Placental epithelial cell (primary cell): ENCODE data around the gene GH2. TPM values are rescaled to one million over a fixed set of nuclear protein-coding genes. Genes with fewer than 3 reads are reported as not detected.

Experiments used
- small RNA-seq: library from RNA; depleted of rRNA; stranded (forward); fragments of <200 nt; gene quantifications from one replicate; pipeline ENCODE3, GENCODE V24; 2012
- total RNA-seq: library from RNA; depleted of rRNA; stranded (reverse); fragments of >200 nt; gene quantifications from 2 replicates; pipeline ENCODE4 v1.2.3, GENCODE V29; 2012

GH2 gene
- not detected in 2 replicates for total RNA-seq

GRCh38 chr17:63881935-63882601, at the start of gene GH2:
GH2 (minus strand) TSS chr17:63881944; CDS start chr17:63881801, 143 bp downstream.

DNA sequence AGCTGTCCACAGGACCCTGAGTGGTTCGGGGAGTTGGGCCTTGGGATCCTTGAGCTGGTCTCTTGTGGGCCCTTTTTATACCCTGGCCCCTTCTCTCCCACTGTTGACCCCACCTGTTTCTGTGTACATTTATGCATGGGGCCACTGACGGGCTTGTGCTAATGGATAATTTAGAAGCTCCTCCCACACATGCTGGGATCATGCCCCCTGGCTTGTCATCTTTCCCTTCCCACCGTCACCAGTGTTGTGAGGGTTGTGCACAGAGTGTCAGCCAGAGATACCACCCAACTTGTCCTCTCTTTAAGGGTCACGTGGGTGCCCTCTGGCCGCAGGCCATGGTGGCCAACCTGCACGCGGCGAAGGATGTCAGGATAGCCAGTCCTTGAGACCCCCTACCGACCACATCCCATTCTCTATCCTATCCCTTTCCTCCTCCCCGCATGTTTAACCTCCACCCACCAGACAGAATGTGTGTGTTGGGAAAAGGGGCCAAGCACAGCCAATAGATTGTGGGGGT, 37.1 kb upstream of the GH2 start, which contains the start of gene GH1:
GH1 (minus strand) TSS at position 51 of the 517 bp plus-strand sequence. CDS start 63 bp downstream, outside the sequence.

GRCh38 chr17:63911041-63911635, 29.4 kb upstream of the GH2 start, which contains the start of gene CSHL1:
CSHL1 (minus strand) TSS chr17:63911258; CDS start chr17:63911196, 62 bp downstream.

GRCh38 chr17:63896524-63897354, 15.0 kb upstream of the GH2 start, which contains the start of gene CSH1:
CSH1 (minus strand) TSS chr17:63896574; CDS start chr17:63896511, 63 bp downstream.

GRCh38 chr17:63873577-63873976, 8.2 kb downstream of the GH2 start, which contains the start of gene CSH2:
CSH2 (minus strand) TSS chr17:63873677; CDS start chr17:63873614, 63 bp downstream.

DNA sequence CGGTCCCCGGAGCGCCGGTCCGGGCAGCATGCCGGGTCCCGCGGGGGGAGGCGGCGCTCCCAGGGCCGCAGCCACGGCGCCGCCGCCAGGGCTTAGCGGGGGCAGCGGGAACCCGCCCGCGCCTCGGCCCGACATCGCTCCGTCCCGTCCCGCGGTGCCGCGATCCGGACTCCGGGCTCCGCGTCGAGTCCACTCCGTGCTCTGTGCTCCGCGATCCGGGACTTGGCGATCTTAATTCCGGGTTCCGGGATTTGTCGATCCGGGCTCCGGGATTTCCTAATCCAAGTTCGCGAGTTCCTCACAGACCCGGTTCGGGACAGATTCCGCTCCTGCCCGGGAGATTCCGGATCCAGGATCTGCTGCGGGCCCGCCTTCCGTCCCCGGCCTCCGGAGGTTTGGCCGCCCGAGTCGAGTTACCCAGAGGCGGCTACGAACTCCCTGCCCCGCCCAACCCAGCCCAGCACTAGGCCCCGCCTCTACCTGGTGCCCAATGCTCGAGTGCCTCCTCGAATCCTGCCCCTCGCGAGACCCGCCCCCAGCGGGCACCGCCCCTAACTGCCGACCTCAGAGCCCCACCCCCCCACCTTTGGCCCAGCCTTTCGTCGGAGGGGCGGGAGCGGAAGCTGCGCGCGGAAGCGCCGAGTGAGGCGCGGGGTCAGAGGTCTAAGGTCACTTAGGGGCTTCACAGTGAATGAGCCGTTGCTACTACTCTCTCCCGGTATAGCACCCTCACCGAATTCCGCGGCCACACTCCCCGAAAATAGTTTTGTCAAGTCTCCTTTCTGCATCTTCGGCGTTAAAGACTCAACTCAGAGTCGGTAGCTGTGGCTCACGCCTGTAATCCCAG, 39.0 kb downstream of the GH2 start, which contains the start of gene SMARCD2:
SMARCD2 (minus strand) TSS at position 146 of the 847 bp plus-strand sequence; CDS start at position 135, 11 bp downstream.

Small RNAs within 50 kb of the gene (small RNA-seq; reads per million reads assigned to genes)
- not detected for gene AC040958.1
- gene AC127029.1, result not detected
- gene GH1, result not detected

Other genes starting within 250 kb of the GH2 start
- gene LIMD2, start 181.8 kb downstream of the GH2 start, total RNA-seq, result 8.2 and 9.8 TPM in 2 replicates
- gene STRADA, start 140.1 kb downstream of the GH2 start, total RNA-seq, result 21.1 and 24.3 TPM in 2 replicates
- 35.4 and 40.4 TPM in 2 replicates for gene CCDC47, start 108.3 kb downstream of the GH2 start, total RNA-seq
- 55.5 and 61.2 TPM in 2 replicates for gene DDX42, start 107.8 kb downstream of the GH2 start, total RNA-seq
- 48.9 and 68.7 TPM in 2 replicates for gene PSMC5, start 54.5 kb downstream of the GH2 start, total RNA-seq
- 44.0 and 53.9 TPM in 2 replicates for gene FTSJ3, start 54.3 kb downstream of the GH2 start, total RNA-seq
- gene SMARCD2, start 39.3 kb downstream of the GH2 start, total RNA-seq, result 121 and 150 TPM in 2 replicates
- not detected in 2 replicates for gene CSH2, start 8.3 kb downstream of the GH2 start, total RNA-seq
- not detected in 2 replicates for gene CSH1, start 14.6 kb upstream of the GH2 start, total RNA-seq
- not detected in 2 replicates for gene CSHL1, start 29.3 kb upstream of the GH2 start, total RNA-seq
- gene GH1, start 36.9 kb upstream of the GH2 start, total RNA-seq, result not detected in 2 replicates
- not detected in 2 replicates for gene CD79B, start 50.4 kb upstream of the GH2 start, total RNA-seq
- gene SCN4A, start 91.0 kb upstream of the GH2 start, total RNA-seq, result not detected in 2 replicates
- under 0.01 TPM in 1 of 2 replicates, not detected in the other for gene PRR29, start 116.4 kb upstream of the GH2 start, total RNA-seq
- not detected in 2 replicates for gene ICAM2, start 138.7 kb upstream of the GH2 start, total RNA-seq
- 7.1 and 8.5 TPM in 2 replicates for gene ERN1, start 248.2 kb upstream of the GH2 start, total RNA-seq